ENCODE results near the gene GNB1L. TPM values are rescaled to one million over a fixed set of nuclear protein-coding genes. Genes with fewer than 3 reads are reported as not detected.

The GNB1L gene
- total RNA-seq, 4 donors from 2014 or later, result 4.6 to 8.7 (median 6.8) TPM

DNA sequence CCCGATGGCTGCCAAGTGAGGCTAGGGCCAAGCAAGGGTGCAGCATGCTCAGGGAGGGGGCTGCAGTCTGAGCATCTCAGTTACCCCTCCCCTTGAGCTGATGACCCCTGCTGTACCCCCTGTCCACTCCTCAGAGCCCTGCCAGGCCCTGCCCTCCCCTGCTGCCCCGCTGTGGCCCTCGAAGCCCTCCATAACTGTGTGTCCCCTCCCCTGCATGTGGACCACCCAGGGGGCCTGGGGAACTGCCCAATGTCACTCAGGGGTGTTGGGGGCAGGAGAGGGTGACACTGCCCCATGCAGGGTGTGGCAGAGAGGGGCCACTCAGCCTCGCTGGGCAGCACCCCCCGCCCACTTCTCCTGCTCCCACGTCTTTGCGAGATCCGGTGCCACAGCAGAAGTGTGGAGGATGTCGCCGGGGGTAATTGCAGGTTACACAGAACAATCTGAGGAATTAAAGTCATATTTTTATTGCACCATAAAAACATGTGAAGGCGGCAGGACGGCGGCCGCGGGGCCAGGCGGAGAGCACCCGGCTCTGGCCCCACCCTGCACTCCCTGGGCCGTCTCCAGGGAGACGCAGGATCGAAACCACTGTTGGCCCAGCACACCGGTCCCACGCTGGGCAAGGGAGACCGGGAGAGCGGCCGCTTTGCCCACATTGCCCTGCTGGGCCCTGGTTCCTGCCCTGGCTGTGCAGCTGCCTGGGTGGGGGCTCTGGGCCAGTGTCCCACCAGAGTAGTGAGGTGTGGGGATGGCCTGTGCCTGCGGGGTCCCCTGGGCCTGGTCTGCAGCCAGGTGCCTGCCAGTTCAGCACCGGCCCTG is 18.7 kb upstream of the GNB1L start:
- Histone ChIP-seq H3K36me3 (peaks cover 0 to 35% (median 23%) of the 10 kb centered on the region in 4 donors), H3K27me3 (no peaks in the 10 kb centered on the region), H3K9me3 (no peaks in the 10 kb centered on the region), H3K27ac (replicated peaks in 1 of 4) (no peak overlapping the region), H3K4me3 (no peak overlapping the region), H3K4me1 (peaks cover 0 to 4% (median 2%) of the 10 kb centered on the region in 4 donors)
- DNase-seq (ENCODE audit: extremely low spot score), result no peak
- WGBS, result 91% methylated on average over 7 of the region's 27 CpGs
- intact Hi-C loops (cut with DNase I), result no loop called here
- TF ChIP-seq, protein P1, sequence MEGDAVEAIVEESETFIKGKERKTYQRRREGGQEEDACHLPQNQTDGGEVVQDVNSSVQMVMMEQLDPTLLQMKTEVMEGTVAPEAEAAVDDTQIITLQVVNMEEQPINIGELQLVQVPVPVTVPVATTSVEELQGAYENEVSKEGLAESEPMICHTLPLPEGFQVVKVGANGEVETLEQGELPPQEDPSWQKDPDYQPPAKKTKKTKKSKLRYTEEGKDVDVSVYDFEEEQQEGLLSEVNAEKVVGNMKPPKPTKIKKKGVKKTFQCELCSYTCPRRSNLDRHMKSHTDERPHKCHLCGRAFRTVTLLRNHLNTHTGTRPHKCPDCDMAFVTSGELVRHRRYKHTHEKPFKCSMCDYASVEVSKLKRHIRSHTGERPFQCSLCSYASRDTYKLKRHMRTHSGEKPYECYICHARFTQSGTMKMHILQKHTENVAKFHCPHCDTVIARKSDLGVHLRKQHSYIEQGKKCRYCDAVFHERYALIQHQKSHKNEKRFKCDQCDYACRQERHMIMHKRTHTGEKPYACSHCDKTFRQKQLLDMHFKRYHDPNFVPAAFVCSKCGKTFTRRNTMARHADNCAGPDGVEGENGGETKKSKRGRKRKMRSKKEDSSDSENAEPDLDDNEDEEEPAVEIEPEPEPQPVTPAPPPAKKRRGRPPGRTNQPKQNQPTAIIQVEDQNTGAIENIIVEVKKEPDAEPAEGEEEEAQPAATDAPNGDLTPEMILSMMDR (IDR thresholded peaks at IDR 0.05), result no peak
- no peak for TF ChIP-seq POLR2A (IDR thresholded peaks at IDR 0.05; ENCODE audit: low read depth)
- no peak for TF ChIP-seq POLR2AphosphoS5 (IDR thresholded peaks at IDR 0.05)
- no peak for TF ChIP-seq EP300 (IDR thresholded peaks at IDR 0.05)

DNA sequence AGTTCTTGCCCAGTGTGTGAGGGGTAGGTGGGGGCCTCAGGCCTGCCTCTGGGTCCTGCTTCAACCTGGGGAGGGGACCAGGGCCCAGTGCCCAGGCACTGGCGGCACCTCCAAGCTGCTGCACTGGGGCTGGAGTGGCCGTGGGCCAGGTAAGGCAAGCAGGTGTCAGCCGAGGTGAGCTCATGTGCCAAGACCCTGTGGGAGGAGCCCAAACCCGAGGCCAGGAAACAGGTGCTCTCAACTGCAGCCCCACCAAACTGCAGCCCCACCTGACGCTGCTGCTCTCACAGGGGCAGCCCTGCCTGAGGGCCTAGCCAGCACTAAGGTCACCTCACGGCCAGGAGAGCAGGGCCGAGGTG is 18.1 kb upstream of the GNB1L start:
- Histone ChIP-seq H3K9me3 (no peaks in the 10 kb centered on the region), H3K36me3 (peaks cover 0 to 29% (median 20%) of the 10 kb centered on the region in 4 donors), H3K27ac (replicated peaks in 1 of 4) (no peak overlapping the region), H3K27me3 (no peaks in the 10 kb centered on the region), H3K4me3 (no peak overlapping the region), H3K4me1 (peaks cover 0 to 4% (median 2%) of the 10 kb centered on the region in 4 donors)
- intact Hi-C loops (cut with DNase I), result no loop called here
- TF ChIP-seq, protein P1 (IDR thresholded peaks at IDR 0.05), result no peak
- TF ChIP-seq POLR2AphosphoS5 (IDR thresholded peaks at IDR 0.05) (no peak), EP300 (IDR thresholded peaks at IDR 0.05) (no peak), POLR2A (IDR thresholded peaks at IDR 0.05; ENCODE audit: low read depth) (no peak)
- no peak for DNase-seq (ENCODE audit: extremely low spot score)
- no CpG with 5 or more reads among the region's 7 CpGs for WGBS

DNA sequence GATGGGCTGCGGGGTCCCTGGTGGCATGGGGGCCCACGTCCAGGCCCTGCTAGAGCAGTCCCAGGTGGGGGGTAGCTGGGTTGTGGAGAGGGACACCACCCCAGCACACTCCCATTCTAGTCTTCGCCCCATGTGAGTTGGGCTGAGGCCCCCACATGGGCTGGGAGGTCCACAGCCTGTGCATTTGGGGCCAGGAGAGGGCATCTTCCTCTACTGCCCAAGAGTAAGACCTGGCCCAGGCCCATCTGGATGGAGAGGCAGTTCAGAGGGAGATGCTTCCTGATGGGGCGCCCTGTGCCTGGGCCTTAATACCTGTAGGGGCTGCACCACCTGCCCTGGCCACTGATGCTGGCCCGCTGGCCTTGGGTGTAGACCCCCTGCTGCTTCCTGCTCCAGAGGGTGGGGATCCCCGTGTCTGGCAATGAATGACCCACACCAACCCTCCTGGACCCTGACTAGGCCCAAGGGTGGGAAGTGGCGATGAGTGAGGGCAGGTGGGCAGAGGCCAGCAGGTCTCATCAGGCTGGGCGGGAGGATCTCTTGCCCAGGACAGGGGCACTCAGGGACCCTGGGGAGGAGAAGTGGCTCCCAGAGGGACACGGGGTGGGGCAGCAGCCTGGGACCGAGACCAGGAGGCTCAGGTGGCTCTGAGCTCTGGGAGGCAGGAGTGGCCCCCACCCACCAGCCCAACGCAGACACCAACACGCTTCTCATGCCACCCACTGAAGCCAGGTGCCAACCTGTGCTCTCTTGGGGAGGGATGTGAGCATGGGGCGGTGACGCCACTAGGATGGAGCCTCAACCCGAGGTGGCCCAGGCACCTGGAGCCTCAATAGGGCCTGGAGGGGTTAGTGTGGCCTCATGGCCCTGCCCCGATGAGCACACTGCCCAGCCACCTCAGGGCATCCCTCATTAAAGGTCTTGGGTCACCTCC is 17.4 kb upstream of the GNB1L start:
- WGBS, result 95% methylated on average over 4 of the region's 16 CpGs
- H3K4me3 ChIP-seq, result no peak overlapping the region
- no peak overlapping the region for H3K27ac ChIP-seq (replicated peaks in 1 of 4)
- TF ChIP-seq EP300 (IDR thresholded peaks at IDR 0.05), result no peak
- TF ChIP-seq, protein P1 (IDR thresholded peaks at IDR 0.05), result no peak
- no peak for TF ChIP-seq POLR2A (IDR thresholded peaks at IDR 0.05; ENCODE audit: low read depth)
- TF ChIP-seq POLR2AphosphoS5 (IDR thresholded peaks at IDR 0.05), result no peak
- intact Hi-C loops (cut with DNase I), result no loop called here
- no peaks in the 10 kb centered on the region for H3K9me3 ChIP-seq
- peaks cover 0 to 23% (median 19%) of the 10 kb centered on the region in 4 donors for H3K36me3 ChIP-seq
- peaks cover 0 to 4% (median 2%) of the 10 kb centered on the region in 4 donors for H3K4me1 ChIP-seq
- H3K27me3 ChIP-seq, result no peaks in the 10 kb centered on the region
- DNase-seq (ENCODE audit: extremely low spot score), result no peak

DNA sequence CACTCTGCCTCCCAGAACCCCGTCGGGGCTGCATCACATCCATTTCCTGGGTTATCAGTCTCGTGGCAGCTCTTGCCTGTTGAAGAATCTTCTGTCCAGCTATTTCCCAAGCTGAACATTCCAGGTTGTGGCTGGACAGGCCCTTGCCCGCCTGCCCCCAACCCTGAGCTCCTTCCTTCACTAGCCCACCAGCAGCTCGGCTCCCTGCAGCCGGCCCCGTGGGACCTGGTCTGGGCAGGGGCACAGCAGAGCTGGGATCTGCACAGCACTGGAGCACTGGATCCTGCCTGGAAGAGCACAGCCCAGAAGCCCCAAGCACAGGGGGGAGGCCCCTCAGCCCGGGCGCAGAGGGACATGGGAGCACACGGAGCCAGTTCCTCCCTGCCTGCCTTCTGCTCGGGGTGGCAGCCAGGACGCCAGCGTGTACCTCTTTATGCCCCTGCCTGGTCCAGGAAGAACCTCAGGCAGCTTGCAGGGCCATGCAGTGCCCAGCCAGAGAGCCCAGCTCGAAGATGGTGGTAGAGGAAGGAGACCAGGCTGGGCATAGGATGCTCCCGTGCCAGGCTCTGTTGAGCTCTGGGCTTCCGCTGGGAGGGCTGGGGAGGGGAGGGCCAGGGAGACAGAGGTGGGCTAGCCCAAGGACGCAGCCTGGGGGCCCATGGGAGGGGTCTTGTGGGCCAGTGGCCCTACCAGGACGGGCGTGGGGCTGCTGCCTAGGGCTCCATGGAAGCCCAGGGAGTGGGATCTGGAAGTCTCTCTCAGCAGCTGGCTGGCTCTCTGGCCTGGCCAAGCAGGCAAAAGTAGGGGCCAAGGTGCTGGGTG is 16.6 kb upstream of the GNB1L start:
- H3K27me3 ChIP-seq, result no peaks in the 10 kb centered on the region
- 76% methylated on average over 14 of the region's 19 CpGs for WGBS
- H3K4me1 ChIP-seq, result peaks cover 0 to 4% (median 2%) of the 10 kb centered on the region in 4 donors
- no peak overlapping the region for H3K4me3 ChIP-seq
- intact Hi-C loops (cut with DNase I), result no loop called here
- TF ChIP-seq POLR2A (IDR thresholded peaks at IDR 0.05; ENCODE audit: low read depth), result no peak
- no peak for TF ChIP-seq EP300 (IDR thresholded peaks at IDR 0.05)
- no peak for TF ChIP-seq POLR2AphosphoS5 (IDR thresholded peaks at IDR 0.05)
- TF ChIP-seq, protein P1 (IDR thresholded peaks at IDR 0.05), result no peak
- H3K36me3 ChIP-seq, result peaks cover 0 to 14% (median 10%) of the 10 kb centered on the region in 4 donors
- DNase-seq (ENCODE audit: extremely low spot score), result no peak
- no peak overlapping the region for H3K27ac ChIP-seq (replicated peaks in 1 of 4)
- no peaks in the 10 kb centered on the region for H3K9me3 ChIP-seq

Data from esophagus muscularis mucosa (tissue), 4 donors.